ENCODE results near the gene IMP4. TPM values are rescaled to one million over a fixed set of nuclear protein-coding genes. Genes with fewer than 3 reads are reported as not detected.
A peak's percentile ranks its signal among the peaks of the same experiment; 100 is the strongest.

The IMP4 gene
- polyA plus RNA-seq, 1 of the 3 experiments (the other 2 are of a cell fraction): 252 TPM

- Histone ChIP-seq H2AFZ (ENCODE audit: low read depth) (no peak overlapping the region), H3K79me2 (ENCODE audit: insufficient read depth) (no peaks in the 10 kb centered on the region), H3K4me3 (ENCODE audit: low read depth in 2 of 2, low read length in 1 of 2) (peak overlapping the region; percentile 71 to 73), H3K4me2 (peak overlapping the region; percentile 87), H3K27me3 (ENCODE audit: insufficient read depth) (no peaks in the 10 kb centered on the region), H3K9me3 (no peaks in the 10 kb centered on the region), H3K36me3 (replicated peaks in 1 of 2; ENCODE audit: control insufficient read depth in 1 of 2, insufficient read depth in 2 of 2, low read length in 1 of 2) (no peaks in the 10 kb centered on the region), H3K9ac (no peak overlapping the region), H3F3A (replicated peaks; ENCODE audit: insufficient read depth) (peaks cover 4% of the 10 kb centered on the region), H3K27ac (ENCODE audit: low read depth in 2 of 2, low read length in 1 of 2) (no peak overlapping the region), H4K20me1 (ENCODE audit: insufficient read depth) (no peaks in the 10 kb centered on the region), H3K9me2 (no peaks in the 10 kb centered on the region), H3K4me1 (ENCODE audit: control insufficient read depth in 1 of 2, insufficient read depth in 2 of 2, low read depth in 1 of 2, low read length in 1 of 2) (peaks cover 0 to 10% of the 10 kb centered on the region in 2 experiments; a peak in 1 of 4 replicates)
- no peak for DNase-seq
- 61% methylated on average over 5 of the region's 16 CpGs for WGBS (ENCODE audit: low lambda C conversion rate)
- POLR2A ChIA-PET: interaction anchor here (0.6 to 3.2 kb wide), 3 partner anchors 18 to 206 kb away, joined by 3 to 10 read pairs (median 6); partner anchors contain the start of gene IMP4
- no peak for TF ChIP-seq GATA2 (CRISPR knock-in tag; IDR thresholded peaks at IDR 0.05)
- TF ChIP-seq TEAD4 (IDR thresholded peaks at IDR 0.05; ENCODE audit: borderline replicate concordance, insufficient read depth): no peak
- TF ChIP-seq RXRA (IDR thresholded peaks at IDR 0.05; ENCODE audit: borderline replicate concordance, low read depth): no peak
- TF ChIP-seq PBX3 (IDR thresholded peaks at IDR 0.05): no peak
- TF ChIP-seq SMC3 (IDR thresholded peaks at IDR 0.05; ENCODE audit: low read depth, low read length): no peak
- no peak for TF ChIP-seq ZBTB33 (IDR thresholded peaks at IDR 0.05; ENCODE audit: borderline replicate concordance, low read depth)
- TF ChIP-seq CHD2 (IDR thresholded peaks at IDR 0.05; ENCODE audit: low read length, partially characterized antibody): no peak
- no peak for TF ChIP-seq TCF12 (IDR thresholded peaks at IDR 0.05)
- no peak for TF ChIP-seq POLR2AphosphoS5 (IDR thresholded peaks at IDR 0.05; ENCODE audit: low read depth, low read length)
- no peak for TF ChIP-seq GABPA (IDR thresholded peaks at IDR 0.05; ENCODE audit: low read depth)
- no peak for TF ChIP-seq NFIC (IDR thresholded peaks at IDR 0.05; ENCODE audit: borderline replicate concordance)
- TF ChIP-seq JUND (IDR thresholded peaks at IDR 0.05): no peak
- no peak for TF ChIP-seq RFX5 (IDR thresholded peaks at IDR 0.05; ENCODE audit: low read length)
- no peak for TF ChIP-seq MAX (IDR thresholded peaks at IDR 0.05; ENCODE audit: low read depth)
- TF ChIP-seq TAF1 (IDR thresholded peaks at IDR 0.05; ENCODE audit: borderline replicate concordance, low read depth, low read length): no peak
- TF ChIP-seq REST (IDR thresholded peaks at IDR 0.05; ENCODE audit: low read depth, low read length): no peak
- no peak for TF ChIP-seq USF2 (IDR thresholded peaks at IDR 0.05; ENCODE audit: borderline replicate concordance, low read depth, low read length)
- TF ChIP-seq FOSL2 (IDR thresholded peaks at IDR 0.05; ENCODE audit: borderline replicate concordance, low read depth): no peak
- TF ChIP-seq CTCF (IDR thresholded peaks at IDR 0.05): no peak
- CTCF ChIA-PET: interaction anchor here (0.8 to 5.2 kb wide), 4 partner anchors 17 to 407 kb away, joined by 3 to 18 read pairs (median 4); partner anchors contain the start of gene PTPN18
These were observed 47.9 kb downstream of the IMP4 start for GRCh38 chr2:130390460-130391057.

All from SK-N-SH (cell line).